GM12801 (cell line): ENCODE data around the gene NCKAP5.

ENCODE experiments used
- TF ChIP-seq, protein P1 (sequence below): IDR thresholded peaks from one replicate; pipeline ENCODE4 v1.5.1; 2011; ENCODE audit warnings: control low read depth; ENCODE audit not compliant: insufficient read length; ENCODE audit errors: extremely low read depth

Gene NCKAP5

DNA sequence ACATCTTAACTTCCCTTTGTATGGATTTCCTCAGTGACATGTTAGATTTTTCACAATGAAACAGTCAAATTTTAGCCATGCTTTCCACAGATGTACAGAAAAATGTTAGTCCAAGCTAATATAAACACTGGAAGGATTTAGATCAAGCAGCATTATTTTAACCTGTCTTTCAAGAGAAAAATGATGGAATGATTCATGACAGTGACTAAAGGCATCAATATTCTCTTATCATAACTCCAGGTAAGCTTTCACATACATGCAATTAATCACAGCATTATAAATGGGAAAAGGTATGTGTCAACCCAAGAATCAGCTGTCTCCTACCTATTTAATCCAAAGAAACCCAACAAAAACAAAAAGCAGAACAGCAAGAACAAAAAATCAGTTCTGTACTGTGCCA, 92.7 kb downstream of the NCKAP5 start:
- TF ChIP-seq, protein P1, sequence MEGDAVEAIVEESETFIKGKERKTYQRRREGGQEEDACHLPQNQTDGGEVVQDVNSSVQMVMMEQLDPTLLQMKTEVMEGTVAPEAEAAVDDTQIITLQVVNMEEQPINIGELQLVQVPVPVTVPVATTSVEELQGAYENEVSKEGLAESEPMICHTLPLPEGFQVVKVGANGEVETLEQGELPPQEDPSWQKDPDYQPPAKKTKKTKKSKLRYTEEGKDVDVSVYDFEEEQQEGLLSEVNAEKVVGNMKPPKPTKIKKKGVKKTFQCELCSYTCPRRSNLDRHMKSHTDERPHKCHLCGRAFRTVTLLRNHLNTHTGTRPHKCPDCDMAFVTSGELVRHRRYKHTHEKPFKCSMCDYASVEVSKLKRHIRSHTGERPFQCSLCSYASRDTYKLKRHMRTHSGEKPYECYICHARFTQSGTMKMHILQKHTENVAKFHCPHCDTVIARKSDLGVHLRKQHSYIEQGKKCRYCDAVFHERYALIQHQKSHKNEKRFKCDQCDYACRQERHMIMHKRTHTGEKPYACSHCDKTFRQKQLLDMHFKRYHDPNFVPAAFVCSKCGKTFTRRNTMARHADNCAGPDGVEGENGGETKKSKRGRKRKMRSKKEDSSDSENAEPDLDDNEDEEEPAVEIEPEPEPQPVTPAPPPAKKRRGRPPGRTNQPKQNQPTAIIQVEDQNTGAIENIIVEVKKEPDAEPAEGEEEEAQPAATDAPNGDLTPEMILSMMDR: no peak

DNA sequence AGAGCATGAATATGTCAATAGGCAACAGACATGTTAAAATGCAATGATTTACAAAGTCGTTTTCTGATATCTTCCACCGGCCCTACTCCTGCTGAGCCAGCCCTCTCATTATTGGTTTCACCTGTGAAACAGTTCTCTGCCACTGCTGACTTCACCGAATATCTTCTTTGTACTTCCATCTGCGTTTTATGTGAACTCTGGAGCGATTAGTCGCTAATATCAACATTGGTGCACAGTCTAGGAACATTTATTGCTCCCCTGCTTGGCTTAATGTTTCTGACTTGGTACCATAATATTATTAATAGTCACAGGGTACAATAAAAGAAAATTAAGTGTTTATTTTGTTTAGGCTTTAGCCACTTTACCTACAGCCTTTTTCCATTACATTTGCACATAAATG, 105.5 kb downstream of the NCKAP5 start:
- TF ChIP-seq, protein P1: no peak

DNA sequence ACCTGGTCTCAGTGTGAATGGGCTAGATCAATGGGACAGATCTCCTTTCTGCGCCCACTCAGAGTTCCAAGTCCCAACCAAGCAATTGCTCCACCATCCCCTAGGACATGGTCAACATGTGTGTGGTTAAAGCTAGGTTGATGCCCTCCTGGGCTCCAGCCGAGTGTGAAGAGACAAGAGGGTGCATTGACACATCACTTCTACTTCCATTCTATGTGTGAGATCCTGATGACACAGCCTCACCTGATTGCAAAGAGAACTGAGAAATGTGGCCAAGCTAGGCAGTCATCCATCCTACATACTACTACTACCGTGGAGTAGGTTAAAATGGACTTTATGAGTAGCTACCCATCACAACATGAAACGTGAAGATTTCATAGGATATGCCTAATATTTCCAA, 106.8 kb downstream of the NCKAP5 start:
- TF ChIP-seq, protein P1: no peak

DNA sequence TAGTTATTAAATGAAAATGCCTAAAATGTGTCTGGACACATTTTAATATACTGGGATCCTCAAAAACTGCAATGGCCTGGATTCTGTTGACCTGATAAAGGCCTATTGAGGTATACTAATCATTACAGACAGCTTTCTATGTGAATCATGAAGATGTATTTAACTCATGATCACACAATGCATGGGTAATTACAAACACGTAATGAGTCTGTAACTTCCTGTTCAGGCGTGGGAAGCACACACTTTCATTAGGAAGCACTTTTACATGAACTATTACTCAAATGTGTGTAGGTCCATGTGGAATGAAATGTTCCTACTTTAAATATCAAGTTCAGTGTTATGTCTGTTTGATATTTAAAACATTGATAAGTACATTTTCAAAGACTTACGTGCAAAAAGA, 108.7 kb downstream of the NCKAP5 start:
- TF ChIP-seq, protein P1: no peak

DNA sequence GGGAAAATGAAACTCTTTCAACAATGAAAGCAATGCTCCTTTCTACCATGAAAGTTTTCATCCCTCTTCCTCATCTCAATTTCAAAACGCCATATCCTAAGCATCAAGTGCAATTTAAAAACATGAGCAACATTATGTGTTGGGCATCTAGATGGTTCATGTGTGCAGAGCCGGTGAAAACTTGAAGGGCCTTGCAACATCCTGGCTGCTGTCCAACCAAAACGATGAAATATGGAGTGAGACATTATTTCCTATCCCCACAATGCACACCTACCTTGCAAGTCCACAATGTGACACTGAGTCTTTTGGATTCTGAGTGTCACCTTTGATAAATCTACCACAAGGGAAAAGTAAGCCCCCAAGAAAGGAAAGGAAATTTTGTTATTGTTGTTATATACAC, 110.0 kb downstream of the NCKAP5 start:
- TF ChIP-seq, protein P1: no peak

DNA sequence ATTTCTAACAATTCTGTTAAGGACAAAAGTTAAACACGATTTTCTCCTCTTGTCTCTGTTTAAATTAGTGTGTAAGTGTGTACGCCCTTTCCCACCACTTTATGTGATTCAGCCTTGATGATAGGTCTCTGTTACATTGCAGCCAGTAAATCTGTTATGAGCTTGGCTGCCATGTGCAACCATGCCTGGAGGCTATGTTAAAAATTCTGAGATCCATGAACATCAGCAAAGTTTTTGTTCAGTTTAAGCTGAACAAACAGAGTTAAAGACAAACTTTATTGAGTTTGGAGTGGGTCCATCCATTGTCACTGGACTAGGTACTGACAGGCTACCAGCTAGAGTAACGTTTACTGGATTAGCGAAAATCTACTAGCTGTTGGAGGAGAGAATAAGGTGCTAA, 110.4 kb downstream of the NCKAP5 start:
- TF ChIP-seq, protein P1: no peak

DNA sequence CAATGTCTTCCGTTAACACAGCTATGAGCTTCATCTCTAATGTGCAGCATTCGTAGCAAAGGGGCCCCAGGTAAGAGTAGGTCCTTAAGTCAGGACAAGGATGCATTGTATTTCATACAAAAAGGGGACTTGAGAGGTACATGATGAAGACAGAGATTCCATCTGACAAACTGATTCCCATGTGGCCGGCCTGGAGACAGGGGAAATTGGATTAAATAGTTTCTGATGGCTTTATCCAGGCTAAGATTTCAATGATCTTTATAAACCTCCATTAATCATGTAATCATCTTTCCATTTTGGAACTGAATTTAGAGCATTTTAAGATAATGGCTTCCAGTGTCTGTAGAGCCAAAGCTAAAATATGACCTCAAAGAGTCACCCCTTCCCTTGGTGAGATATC, 111.3 kb downstream of the NCKAP5 start:
- TF ChIP-seq, protein P1: no peak

DNA sequence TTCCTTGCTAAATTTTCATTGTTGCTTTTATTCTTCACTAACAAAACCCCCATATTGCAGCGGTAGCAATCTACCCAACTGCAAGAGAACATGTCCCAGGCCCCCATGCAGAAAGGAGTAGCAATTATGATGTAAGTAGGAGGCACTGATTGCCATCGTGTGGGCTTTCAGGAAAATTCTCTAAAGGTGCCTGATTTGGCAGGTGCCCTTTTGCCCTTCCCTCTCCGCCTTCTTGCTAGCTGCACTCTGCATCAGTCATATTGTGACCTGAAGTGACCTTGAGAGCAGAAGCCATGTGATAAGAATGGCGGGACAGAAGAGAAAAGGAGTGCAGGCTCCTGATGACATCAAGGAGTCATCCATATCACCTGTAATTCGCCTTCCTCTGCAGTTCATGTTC, 112.1 kb downstream of the NCKAP5 start:
- TF ChIP-seq, protein P1: no peak
